Measurements from ENCODE around the gene DLAT. TPM values are rescaled to one million over a fixed set of nuclear protein-coding genes. Genes with fewer than 3 reads are reported as not detected.
"Not testable (repeated sequence)": the region's sequence is repeated elsewhere in the genome, so short reads cannot be mapped to it uniquely, and the experiment has no call there.

The DLAT gene
- total RNA-seq, 1 donor from 2014 or later, result 19.4 TPM

- Histone ChIP-seq H3K27me3 (no peaks in the 10 kb centered on the region), H3K9me3 (no peaks in the 10 kb centered on the region), H3K36me3 (peaks cover 3 to 41% of the 10 kb centered on the region in 2 donors), H3K4me1 (no peaks in the 10 kb centered on the region), H3K27ac (no peak overlapping the region), H3K4me3 (no peak overlapping the region)
- no peak for DNase-seq (ENCODE audit: extremely low spot score in 2 of 2)
- intact Hi-C loops (cut with DNase I), result no loop called here
- no peak for TF ChIP-seq CTCF (IDR thresholded peaks at IDR 0.05)
- TF ChIP-seq POLR2AphosphoS5 (IDR thresholded peaks at IDR 0.05; ENCODE audit: insufficient read depth in 1 of 2, low read depth in 1 of 2), result no peak
- no peak for TF ChIP-seq POLR2A (IDR thresholded peaks at IDR 0.05)
Measured at GRCh38 chr11:112044961-112045360, 19.8 kb downstream of the DLAT start.

- H3K4me1 ChIP-seq; H3K27me3 ChIP-seq; intact Hi-C loops (cut with DNase I); DNase-seq (ENCODE audit: extremely low spot score in 2 of 2); H3K4me3 ChIP-seq; H3K27ac ChIP-seq; H3K9me3 ChIP-seq: not testable (repeated sequence)
- H3K36me3 ChIP-seq, result peaks cover 6 to 44% of the 10 kb centered on the region in 2 donors
Measured at GRCh38 chr11:112046647-112047046, 21.4 kb downstream of the DLAT start.

- H3K9me3 ChIP-seq; intact Hi-C loops (cut with DNase I); H3K27me3 ChIP-seq; DNase-seq (ENCODE audit: extremely low spot score in 2 of 2); H3K27ac ChIP-seq; H3K4me1 ChIP-seq; H3K4me3 ChIP-seq: not testable (repeated sequence)
- peaks cover 6 to 57% of the 10 kb centered on the region in 2 donors for H3K36me3 ChIP-seq
Measured at GRCh38 chr11:112048256-112048655, 23.0 kb downstream of the DLAT start.

- Histone ChIP-seq H3K27me3 (no peaks in the 10 kb centered on the region), H3K4me3 (no peak overlapping the region), H3K4me1 (no peaks in the 10 kb centered on the region), H3K27ac (no peak overlapping the region), H3K9me3 (no peaks in the 10 kb centered on the region), H3K36me3 (peaks cover 6 to 68% of the 10 kb centered on the region in 2 donors)
- no peak for DNase-seq (ENCODE audit: extremely low spot score in 2 of 2)
- intact Hi-C loops (cut with DNase I), result no loop called here
- TF ChIP-seq POLR2AphosphoS5 (IDR thresholded peaks at IDR 0.05; ENCODE audit: insufficient read depth in 1 of 2, low read depth in 1 of 2) (no peak), POLR2A (IDR thresholded peaks at IDR 0.05) (no peak), CTCF (IDR thresholded peaks at IDR 0.05) (no peak)
Measured at GRCh38 chr11:112049777-112050176, 24.6 kb downstream of the DLAT start.

GRCh38 chr11:112050721-112051120 is 25.5 kb downstream of the DLAT start:
- no peaks in the 10 kb centered on the region for H3K27me3 ChIP-seq
- intact Hi-C loops (cut with DNase I), result no loop called here
- no peak for TF ChIP-seq POLR2AphosphoS5 (IDR thresholded peaks at IDR 0.05; ENCODE audit: insufficient read depth in 1 of 2, low read depth in 1 of 2)
- no peak for TF ChIP-seq POLR2A (IDR thresholded peaks at IDR 0.05)
- no peak for TF ChIP-seq CTCF (IDR thresholded peaks at IDR 0.05)
- peaks cover 6 to 64% of the 10 kb centered on the region in 2 donors for H3K36me3 ChIP-seq
- no peak for DNase-seq (ENCODE audit: extremely low spot score in 2 of 2)
- H3K9me3 ChIP-seq, result no peaks in the 10 kb centered on the region
- H3K27ac ChIP-seq, result no peak overlapping the region
- H3K4me1 ChIP-seq, result no peaks in the 10 kb centered on the region
- H3K4me3 ChIP-seq, result no peak overlapping the region

GRCh38 chr11:112051768-112052167 is 26.6 kb downstream of the DLAT start:
- DNase-seq (ENCODE audit: extremely low spot score in 2 of 2), result no peak
- H3K9me3 ChIP-seq, result no peaks in the 10 kb centered on the region
- H3K4me1 ChIP-seq, result no peaks in the 10 kb centered on the region
- H3K27ac ChIP-seq, result no peak overlapping the region
- H3K27me3 ChIP-seq, result no peaks in the 10 kb centered on the region
- peaks cover 6 to 57% of the 10 kb centered on the region in 2 donors for H3K36me3 ChIP-seq
- TF ChIP-seq POLR2AphosphoS5 (IDR thresholded peaks at IDR 0.05; ENCODE audit: insufficient read depth in 1 of 2, low read depth in 1 of 2) (no peak), POLR2A (IDR thresholded peaks at IDR 0.05) (no peak), CTCF (IDR thresholded peaks at IDR 0.05) (no peak)
- intact Hi-C loops (cut with DNase I), result no loop called here
- H3K4me3 ChIP-seq, result no peak overlapping the region

Data from vagina (tissue), 2 donors.